NCI-H2227 (cell line): Measurements from ENCODE around the gene CAND1.

Experiments
- DNase-seq: peaks from one replicate; lab custom pipeline; 2025; ENCODE audit not compliant: unreplicated experiment; lab: John Stamatoyannopoulos, UW

Gene CAND1

DNA sequence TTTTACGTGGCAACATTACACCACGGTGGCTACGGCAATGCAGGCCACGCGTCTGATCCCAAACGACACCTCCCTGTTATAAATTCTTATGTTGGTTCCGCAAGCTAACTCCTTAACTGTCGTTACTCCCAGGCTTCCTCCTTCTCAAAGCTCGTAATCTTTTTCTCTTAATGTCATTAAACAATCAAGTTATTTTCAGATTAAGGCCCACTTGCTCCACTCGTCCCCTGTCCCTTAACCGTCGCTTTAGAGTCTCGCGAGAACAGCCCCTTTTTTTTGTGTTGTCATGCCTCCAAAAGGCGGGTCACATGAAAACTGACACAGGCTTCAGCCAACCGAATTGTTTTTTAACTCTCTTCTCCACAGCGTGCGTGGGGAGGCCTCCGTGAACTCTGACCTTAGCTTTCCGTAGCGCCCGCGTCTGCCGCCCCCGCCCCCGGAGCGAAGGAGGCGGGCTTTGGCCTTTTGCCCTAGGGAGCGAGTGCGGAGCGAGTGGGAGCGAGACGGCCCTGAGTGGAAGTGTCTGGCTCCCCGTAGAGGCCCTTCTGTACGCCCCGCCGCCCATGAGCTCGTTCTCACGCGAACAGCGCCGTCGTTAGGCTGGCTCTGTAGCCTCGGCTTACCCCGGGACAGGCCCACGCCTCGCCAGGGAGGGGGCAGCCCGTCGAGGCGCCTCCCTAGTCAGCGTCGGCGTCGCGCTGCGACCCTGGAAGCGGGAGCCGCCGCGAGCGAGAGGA lies at the start of gene CAND1:
CAND1 (plus strand) TSS at position 463 of the 737 bp plus-strand sequence. CDS start 360 bp downstream, outside the sequence.
- peak; percentile 97 for DNase-seq

DNA sequence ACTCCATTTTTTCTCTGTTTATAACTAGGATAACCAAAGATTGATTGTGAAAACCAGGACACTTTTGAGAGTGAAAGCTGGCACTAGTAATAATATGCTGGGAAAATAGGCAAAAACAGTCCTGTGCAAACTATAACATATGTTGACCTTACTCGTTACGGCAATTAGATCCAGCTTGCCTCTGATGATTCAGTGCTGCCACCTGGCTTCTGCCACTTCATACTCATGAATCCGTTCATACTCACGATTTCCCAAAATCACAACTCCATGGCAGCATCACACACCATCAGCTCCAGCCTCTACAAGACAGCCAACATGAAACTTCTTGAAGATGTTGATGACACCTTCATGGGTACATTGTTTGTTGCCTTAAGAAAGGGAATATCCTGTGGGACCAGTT lies 49.1 kb upstream of the CAND1 start:
- DNase-seq = no peak

DNA sequence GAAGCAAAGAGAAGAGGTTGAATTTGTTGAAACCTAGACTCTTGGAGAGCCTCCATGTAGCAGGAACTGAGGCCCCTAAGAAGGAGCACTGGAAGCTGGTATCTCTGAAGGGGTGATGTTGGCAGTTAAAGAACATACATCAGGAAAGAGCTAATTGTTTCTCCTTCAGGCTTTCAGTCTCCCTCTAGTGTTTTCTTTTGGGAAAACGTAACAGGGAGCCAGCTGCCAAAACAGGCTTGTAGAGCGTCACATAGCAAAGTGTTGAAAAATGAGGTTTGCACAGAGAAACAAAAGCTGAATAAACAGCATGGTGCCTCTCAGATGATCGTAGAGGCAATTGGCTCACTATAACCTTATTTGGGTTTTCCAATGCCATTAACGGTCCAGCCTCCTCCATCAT lies 46.9 kb upstream of the CAND1 start:
- DNase-seq = peak; percentile 3

DNA sequence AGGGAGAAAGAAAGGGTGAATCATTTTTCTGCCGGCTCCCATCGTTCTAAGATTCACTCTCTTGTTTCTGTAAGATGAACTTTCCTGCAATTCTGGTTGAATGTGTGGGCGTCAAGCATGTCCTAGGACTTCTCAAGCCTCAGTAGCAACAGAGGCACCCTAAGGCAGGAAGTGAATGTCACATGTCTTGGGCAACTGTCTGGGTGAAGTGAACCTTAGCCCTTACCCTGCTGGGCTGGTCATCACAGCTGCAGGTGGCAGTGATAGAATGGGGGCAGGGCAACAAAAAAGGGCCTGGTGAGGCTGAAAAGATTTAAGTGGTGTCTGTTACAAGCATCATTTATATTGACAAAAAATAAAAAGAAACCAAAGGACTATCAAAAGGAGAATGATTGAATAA lies 45.9 kb upstream of the CAND1 start:
- DNase-seq = no peak

DNA sequence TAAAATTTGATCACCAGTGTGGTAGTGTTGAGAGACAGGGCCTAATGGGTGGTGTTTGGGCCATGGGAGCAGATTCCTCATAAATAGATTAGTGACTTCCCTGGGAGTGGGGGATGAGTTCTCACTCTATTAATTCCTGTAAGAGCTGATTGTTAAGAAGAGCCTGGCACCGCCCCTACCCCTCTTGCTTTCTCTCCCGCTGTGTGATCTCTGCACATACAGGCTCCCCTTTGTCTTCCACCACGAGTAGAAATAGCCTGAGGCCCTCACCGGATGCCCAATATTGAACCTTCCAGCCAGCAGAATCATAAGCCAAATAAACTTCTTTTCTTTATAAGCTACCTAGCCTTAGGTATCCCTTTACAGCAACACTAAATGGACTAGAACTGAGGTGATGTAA lies 31.9 kb upstream of the CAND1 start:
- DNase-seq = no peak

DNA sequence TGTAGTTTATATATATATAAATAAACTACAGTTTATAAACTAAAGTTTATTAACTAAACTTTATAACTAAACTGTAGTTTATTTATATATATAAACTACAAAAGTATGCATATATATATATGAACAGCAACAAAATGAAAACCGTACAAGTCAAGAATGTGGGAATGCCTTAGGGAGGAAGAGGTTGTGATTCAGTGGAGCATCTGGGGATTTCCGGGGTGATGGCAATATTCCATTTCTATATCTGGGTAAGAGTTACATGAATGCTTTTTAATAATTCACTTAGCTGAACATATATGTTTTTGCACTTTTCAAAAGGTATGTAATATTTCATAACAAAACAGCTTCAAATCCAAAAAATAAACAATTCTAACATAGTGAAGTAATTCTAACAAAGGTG lies 30.1 kb upstream of the CAND1 start:
- no peak for DNase-seq

DNA sequence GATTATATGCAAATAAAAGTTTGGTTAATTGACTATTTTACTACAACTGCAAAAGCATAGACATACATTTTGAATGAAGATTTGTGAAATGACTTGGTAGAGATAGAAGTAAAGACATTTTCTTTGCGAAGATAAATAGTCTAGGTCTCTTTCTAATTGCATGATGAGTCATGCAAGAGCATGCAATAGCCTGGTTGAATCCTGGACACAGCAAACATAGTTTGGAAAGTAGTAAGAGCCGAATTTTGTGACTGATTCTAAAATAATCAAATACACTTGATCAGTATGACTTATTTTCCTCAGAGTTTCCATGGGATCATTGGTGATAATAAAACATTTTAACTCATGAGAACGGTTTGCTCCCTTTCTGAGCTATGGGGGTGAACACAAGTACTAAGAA lies 27.7 kb upstream of the CAND1 start:
- no peak for DNase-seq

DNA sequence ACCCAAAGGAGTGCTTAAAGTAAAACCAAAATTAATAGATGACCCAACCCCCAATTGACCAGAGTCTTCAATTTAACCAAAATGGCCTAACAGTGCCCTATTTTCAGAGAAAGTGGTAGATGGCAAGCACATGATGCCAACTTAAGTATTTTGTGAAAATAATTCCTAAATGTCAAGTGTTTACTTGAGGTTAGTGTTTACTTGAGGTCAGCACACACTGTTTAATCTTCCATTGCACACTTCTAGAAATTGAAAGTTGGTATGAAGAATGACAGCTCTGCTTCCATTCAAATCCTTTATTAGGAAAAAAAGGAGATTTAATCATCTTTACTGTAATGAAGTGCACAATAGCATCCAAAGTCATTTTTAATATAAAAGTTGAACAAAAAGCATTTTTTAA lies 25.9 kb upstream of the CAND1 start:
- no peak for DNase-seq

DNA sequence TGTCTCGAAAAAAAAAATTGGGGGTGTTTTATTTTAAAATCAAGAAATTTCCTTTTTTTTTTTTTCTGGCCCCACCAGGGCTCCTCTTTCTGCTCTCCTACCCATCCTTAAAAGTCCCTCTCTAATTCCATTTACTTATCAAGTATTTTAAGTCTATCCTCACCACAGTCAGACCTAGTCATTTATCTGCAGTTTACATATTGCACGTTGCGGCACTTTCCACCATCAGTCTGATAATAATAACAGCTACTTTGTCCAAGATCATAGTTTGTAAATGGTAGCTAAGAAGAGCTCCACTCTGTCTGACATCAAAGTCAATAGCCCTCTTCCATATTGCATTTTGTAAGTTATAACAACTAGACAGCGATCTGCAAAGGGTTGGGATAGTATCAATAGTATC lies 23.6 kb upstream of the CAND1 start:
- no peak for DNase-seq

DNA sequence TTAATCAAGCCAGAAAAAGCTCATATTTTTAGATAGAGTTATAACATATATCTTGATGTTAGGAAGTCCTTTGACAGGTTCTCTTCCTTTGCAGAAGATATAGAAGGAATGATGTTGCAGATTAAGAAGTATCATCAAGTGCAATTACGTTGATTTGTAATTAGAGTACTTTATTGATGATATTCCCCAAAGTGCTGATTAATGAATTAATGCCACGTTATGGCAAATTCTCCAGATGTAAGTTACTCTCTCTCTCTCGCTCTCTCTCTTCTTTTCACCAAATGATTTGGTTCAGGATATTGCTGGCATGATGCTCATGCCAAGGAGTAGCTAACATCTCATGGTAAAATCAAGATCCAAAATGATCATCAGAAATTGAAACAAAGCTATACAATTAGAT lies 18.1 kb upstream of the CAND1 start:
- DNase-seq = no peak

DNA sequence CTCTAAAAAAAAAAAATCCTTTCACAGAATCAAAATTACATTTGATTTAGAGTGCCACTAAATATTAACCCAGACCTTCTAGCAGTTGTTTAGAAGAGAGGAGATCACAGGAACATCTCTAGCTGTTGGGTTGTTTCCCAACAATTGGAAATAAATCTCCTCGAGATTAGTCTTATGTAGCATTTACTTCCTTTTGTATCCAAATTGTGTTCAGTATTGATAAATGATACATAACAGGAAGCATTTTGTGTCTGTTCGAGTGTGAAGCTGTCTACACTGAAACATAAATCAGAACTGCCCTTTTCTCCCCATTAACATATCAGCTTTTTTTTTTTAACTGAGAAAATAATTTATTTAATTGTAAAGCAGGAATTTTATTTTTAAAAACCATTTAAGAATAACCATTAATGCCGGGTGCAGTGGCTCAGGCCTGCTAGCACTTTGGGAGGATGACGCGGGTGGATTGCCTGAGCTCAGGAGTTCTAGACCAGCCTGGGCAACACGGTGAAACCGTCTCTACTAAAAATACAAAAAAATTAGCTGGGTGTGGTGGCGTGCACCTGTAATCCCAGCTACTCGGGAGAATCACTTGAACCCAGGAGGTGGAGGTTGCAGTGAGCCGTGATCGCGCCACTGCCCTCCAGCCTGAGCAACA lies 14.7 kb upstream of the CAND1 start:
- DNase-seq = no peak

DNA sequence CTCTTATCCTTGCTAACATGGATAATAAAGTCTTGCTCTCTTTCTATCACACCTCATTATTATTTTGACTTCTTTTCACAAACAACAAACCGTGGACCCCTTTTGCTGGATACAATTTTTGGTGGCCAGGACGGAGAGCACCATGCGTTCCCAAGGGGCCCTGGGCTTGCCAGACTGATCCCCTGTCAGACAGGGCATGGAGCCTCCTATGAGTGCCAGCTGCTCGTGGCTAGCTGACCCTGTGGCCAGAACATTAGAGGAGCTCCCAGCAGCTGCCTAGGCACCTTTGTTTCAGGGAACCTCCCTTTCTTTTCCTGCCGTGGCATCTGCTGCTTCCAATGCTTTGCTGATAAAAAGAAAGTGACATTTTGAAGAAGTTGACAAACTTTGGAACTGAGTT lies 12.5 kb upstream of the CAND1 start:
- DNase-seq = no peak

DNA sequence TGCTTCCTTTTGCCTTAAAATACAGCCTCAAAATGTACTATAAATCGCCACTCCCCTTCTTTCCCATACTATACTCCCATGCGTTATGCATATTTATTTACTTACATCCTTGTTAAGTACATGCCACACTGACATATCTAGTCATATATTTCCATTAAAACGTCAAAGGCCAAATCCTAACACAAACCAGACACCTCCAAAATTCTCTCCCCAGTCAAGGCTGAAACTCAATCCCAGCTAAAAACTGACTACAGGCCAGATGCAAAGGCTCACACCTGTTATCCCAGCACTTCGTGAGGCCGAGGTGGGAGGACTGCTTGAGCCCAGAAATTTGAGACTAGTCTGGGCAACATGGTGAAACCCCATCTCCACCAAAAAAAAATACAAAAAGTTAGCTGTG lies 5.7 kb upstream of the CAND1 start:
- DNase-seq = no peak

DNA sequence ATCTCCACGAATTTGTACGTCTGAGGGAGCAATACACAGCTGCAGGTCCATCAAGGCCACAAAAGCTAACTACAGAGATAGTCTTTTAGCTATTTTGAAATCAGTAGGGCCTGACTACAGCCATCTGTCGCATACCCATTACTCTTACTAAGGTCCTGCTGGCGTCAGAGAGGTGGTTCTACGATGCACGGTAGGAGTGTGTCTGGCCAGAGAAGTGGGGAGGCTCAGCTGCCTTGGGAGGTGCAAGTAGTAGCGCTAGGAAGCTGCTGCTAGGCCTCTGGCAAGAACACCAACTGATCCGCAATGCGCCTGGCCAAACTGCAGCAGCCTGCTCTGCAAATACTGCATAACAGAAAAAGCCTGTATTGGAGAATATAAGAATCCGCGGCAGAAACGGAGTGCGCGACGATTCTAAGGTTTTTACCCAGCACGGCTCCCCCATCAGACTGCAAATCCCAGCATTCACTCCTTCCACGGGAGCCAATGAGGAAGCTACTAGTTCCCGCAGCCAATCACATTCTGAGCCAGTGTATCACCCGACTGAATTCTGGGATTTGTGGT lies 743 bp upstream of the CAND1 start:
- DNase-seq = peak; percentile 94

DNA sequence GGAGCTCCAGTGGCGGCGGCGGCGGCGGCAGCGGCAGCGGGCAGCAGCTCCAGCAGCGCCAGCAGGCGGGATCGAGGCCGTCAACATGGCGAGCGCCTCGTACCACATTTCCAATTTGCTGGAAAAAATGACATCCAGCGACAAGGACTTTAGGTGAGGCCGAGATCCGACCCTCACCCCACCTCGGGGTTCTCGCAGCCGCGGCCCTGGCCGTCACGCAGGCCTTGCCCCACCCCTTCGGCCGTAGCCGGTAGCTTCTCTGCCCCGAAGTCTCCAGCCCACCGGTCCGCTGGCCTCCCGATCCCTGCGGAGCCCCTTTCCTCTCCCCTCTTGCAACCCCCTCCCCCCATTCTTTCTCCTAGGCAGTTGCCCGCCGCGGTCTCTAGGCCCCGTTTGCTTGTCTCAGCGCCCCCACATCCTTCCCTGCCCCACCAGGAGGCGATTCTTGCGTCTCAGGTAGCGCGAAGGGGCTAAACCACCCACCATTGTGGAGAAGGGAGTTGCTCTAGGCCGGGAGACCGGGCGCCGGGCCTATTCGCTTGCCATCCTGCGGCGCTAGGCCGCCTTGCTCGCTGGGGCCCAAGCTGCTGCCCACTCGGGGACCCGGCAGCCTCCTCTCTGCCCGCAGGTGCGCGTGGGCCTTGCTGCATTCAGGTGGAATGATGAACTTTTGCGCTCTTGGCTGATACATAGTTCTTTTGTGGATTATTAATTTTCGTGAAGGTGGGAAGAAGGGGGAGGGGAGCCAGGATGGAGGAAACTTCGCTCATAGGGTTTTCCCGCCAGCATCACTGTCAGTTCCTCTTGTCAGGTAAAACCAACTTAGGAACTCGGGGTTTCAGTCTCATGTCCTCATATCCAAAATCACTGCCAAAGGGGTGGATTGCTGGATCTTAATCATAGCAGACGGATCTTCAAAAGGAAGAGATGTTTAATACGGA lies 745 bp downstream of the CAND1 start:
- DNase-seq = peak; percentile 72

DNA sequence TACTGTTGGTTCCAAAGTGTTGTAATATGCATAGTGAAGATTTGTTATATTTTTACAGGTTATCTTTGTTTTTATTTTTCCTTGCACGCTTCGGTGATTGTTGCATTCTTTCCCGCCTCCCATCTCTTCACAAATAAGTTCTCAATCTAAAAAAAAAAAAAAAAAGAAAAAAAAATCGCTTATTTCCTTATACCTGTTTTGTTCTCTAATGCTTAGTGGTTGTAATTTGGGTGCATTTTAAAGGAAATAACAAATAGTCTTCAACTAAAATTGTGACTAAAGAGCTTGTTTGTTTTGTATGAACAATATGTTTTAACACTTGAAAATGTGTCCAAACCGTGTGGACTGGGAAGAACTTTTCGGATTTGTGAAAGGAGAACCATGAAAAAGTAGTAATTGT lies 1.5 kb downstream of the CAND1 start:
- DNase-seq = no peak

DNA sequence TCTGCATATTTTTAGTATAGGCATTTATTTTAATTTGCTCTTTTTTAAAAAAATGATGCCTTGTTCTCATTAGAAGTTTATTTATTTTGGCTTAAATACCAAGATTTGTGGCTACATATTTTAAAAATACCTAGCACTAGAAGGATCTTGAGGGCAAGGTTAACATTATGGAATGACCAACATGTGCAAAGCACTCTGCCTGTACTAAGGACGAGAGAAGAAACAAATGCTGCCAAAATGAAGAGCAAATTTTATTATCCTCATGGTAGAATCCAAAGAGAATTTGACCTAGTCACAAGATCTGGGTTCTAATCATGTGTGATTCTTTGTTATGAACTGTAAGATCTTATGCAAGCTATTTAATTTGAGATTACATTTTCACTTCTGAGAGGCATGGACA lies 2.8 kb downstream of the CAND1 start:
- no peak for DNase-seq

DNA sequence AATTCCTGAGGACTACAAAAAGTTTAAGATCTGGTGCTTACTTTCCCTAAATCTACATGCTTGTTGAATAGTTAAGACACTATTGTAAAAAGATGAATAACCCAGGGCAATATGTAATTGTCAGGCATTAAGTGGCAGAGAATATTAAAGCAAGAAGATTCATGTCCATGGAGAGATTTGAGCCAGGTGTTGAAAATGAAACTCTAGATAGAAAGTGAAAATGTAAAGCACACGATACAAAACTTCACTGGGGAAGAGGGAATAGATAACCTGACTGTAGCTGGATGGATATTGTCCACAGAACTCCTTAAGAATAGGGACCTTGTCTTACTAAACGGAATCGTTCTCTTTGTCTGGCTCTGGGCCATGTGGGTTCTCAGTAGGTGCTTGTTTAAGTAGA lies 5.0 kb downstream of the CAND1 start:
- DNase-seq = no peak

DNA sequence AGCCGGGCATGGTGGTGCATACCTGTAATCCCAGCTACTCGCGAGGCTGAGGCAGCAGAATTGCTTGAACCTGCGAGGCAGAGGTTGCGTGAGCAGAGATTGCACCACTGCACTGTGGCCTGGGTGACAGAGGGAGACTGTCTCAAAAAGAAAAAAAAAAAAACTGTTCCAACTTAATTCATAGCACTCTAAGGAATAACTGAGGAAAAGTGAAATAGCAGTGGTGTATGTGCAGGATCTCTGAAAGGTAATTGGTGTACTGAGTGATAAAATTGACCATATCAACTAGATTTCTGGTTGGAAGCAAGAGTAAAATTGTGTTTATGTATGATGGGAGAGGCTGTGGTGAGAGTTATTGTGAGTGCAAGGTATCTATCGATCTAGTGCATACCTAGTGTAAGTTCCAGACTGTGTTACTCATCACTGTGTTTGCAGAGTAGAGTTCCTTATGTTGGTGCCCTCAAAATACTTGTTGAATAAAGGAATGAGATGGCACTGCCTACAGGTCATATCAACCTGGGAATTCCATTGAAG lies 6.3 kb downstream of the CAND1 start:
- no peak for DNase-seq

DNA sequence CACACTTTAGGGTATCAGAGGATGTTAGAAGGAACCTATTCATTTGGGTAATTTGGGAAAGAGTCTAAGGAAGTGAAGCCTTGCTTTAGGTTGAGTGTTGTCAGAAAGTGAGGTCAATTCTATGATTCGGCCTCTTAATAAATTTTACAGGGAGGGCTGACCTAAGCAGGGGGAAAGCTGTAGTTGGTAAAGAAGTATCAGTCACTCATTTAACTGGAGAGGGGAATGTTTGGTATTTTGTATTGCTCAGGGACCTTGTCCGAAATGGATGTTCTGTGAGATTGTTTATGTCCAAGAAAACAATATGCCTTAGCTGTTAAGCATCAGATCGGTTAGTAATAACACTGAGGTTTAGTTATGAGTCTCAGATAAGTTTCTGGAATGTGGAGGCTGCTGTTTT lies 7.3 kb downstream of the CAND1 start:
- no peak for DNase-seq

DNA sequence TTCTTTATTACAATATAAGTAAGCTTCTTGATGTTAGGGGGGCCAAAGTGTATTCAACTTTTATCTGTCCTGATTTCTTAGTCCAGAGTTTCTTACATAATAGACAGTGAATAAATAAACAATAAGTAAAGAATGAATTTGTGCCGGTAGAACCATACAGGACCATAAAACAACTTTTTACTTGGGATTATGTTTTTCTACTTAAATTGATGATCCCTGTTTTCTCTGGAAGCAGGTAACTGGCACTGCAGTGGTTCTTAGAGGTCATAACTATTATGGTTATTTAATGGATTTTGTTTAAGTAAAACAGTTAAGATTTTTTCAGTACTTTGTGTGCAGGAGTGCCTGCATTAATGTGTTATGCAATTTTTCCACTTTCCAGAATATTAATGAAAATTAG lies 10.5 kb downstream of the CAND1 start:
- no peak for DNase-seq
